IPS DF 19.7 (cell line): ENCODE measurements around the gene FBXO10.

Experiments
- DNase-seq: peaks from one replicate; pipeline ENCODE4 v3.0.0-alpha.2; 2013; ENCODE audit warnings: low read depth, low spot score

FBXO10 gene

GRCh38 chr9:37593883-37594448 is 17.8 kb upstream of the FBXO10 start:
- no peak for DNase-seq

GRCh38 chr9:37592108-37592951 is 16.1 kb upstream of the FBXO10 start, which contains the start of gene TOMM5:
Gene TOMM5 (minus strand): TSS chr9:37592597. CDS start chr9:37592532, 65 bp downstream.
- DNase-seq: peak; percentile 74

GRCh38 chr9:37587521-37587920 is 11.3 kb upstream of the FBXO10 start:
- no peak for DNase-seq

GRCh38 chr9:37583522-37584121 is 7.4 kb upstream of the FBXO10 start:
- no peak for DNase-seq

- DNase-seq: no peak
Measured at GRCh38 chr9:37582548-37583157, 6.5 kb upstream of the FBXO10 start.

- no peak for DNase-seq
Measured at GRCh38 chr9:37575511-37575914, 667 bp downstream of the FBXO10 start.

- DNase-seq: no peak
Measured at GRCh38 chr9:37575001-37575400, 1.2 kb downstream of the FBXO10 start.

GRCh38 chr9:37574241-37574721 is 1.9 kb downstream of the FBXO10 start:
- no peak for DNase-seq

GRCh38 chr9:37571282-37571681 is 4.9 kb downstream of the FBXO10 start:
- no peak for DNase-seq

GRCh38 chr9:37566716-37567115 is 9.5 kb downstream of the FBXO10 start:
- DNase-seq: no peak

GRCh38 chr9:37565661-37566618 is 10.2 kb downstream of the FBXO10 start:
- no peak for DNase-seq

GRCh38 chr9:37564916-37565315 is 11.3 kb downstream of the FBXO10 start:
- no peak for DNase-seq

GRCh38 chr9:37563806-37564513 is 12.2 kb downstream of the FBXO10 start:
- no peak for DNase-seq

- DNase-seq: no peak
Measured at GRCh38 chr9:37562826-37563225, 13.4 kb downstream of the FBXO10 start.

GRCh38 chr9:37561682-37562081 is 14.5 kb downstream of the FBXO10 start:
- no peak for DNase-seq

GRCh38 chr9:37559855-37560592 is 16.2 kb downstream of the FBXO10 start:
- no peak for DNase-seq

GRCh38 chr9:37559125-37559524 is 17.1 kb downstream of the FBXO10 start:
- DNase-seq: peak; percentile 45

GRCh38 chr9:37555786-37556185 is 20.4 kb downstream of the FBXO10 start:
- DNase-seq: no peak

- DNase-seq: no peak
Measured at GRCh38 chr9:37554318-37554717, 21.9 kb downstream of the FBXO10 start.

GRCh38 chr9:37551888-37552287 is 24.3 kb downstream of the FBXO10 start:
- DNase-seq: no peak
